Measurements from ENCODE around the gene ERVFRD-1. TPM values are rescaled to one million over a fixed set of nuclear protein-coding genes. Genes with fewer than 3 reads are reported as not detected.

ERVFRD-1 gene
- total RNA-seq (2014; rRNA removed; shearing (Covaris generic); ENCODE audit: low replicate concordance) = not detected in 2 replicates

- DNase-seq (ENCODE audit: low read depth) = no peak
- in situ Hi-C loops (cut with HindIII; ENCODE audit: low pct_unique_long_range_greater_than_20kb, low sequenced_read_pairs) = no loop called here
Measured at GRCh38 chr6:11110921-11111768, at the start of gene ERVFRD-1. TSS of gene ERVFRD-1 (minus strand) at chr6:11111725. CDS start at chr6:11105310, 6,415 bp downstream.

GRCh38 chr6:11160199-11160598 is 48.7 kb upstream of the ERVFRD-1 start:
- in situ Hi-C loops (cut with HindIII; ENCODE audit: low pct_unique_long_range_greater_than_20kb, low sequenced_read_pairs) = no loop called here
- DNase-seq (ENCODE audit: low read depth) = no peak

- DNase-seq (ENCODE audit: low read depth) = no peak
- in situ Hi-C loops (cut with HindIII; ENCODE audit: low pct_unique_long_range_greater_than_20kb, low sequenced_read_pairs) = no loop called here
Measured at GRCh38 chr6:11155589-11155988, 44.1 kb upstream of the ERVFRD-1 start.

- DNase-seq (ENCODE audit: low read depth) = no peak
- in situ Hi-C loops (cut with HindIII; ENCODE audit: low pct_unique_long_range_greater_than_20kb, low sequenced_read_pairs) = no loop called here
Measured at GRCh38 chr6:11153447-11153846, 41.9 kb upstream of the ERVFRD-1 start.

GRCh38 chr6:11152581-11152980 is 41.1 kb upstream of the ERVFRD-1 start:
- no peak for DNase-seq (ENCODE audit: low read depth)
- in situ Hi-C loops (cut with HindIII; ENCODE audit: low pct_unique_long_range_greater_than_20kb, low sequenced_read_pairs) = no loop called here

- no peak for DNase-seq (ENCODE audit: low read depth)
- in situ Hi-C loops (cut with HindIII; ENCODE audit: low pct_unique_long_range_greater_than_20kb, low sequenced_read_pairs) = no loop called here
Measured at GRCh38 chr6:11151488-11151887, 40.0 kb upstream of the ERVFRD-1 start.

- DNase-seq (ENCODE audit: low read depth) = no peak
- in situ Hi-C loops (cut with HindIII; ENCODE audit: low pct_unique_long_range_greater_than_20kb, low sequenced_read_pairs) = loop anchor here (5.0 kb wide), 1 partner anchor 348 kb away; no protein-coding TSS in a partner anchor
Measured at GRCh38 chr6:11149551-11149950, 38.0 kb upstream of the ERVFRD-1 start.

GRCh38 chr6:11146117-11146826 is 34.7 kb upstream of the ERVFRD-1 start:
- in situ Hi-C loops (cut with HindIII; ENCODE audit: low pct_unique_long_range_greater_than_20kb, low sequenced_read_pairs) = loop anchor here (5.0 kb wide), 1 partner anchor 351 kb away; no protein-coding TSS in a partner anchor
- no peak for DNase-seq (ENCODE audit: low read depth)

- DNase-seq (ENCODE audit: low read depth) = peak; percentile 77
- in situ Hi-C loops (cut with HindIII; ENCODE audit: low pct_unique_long_range_greater_than_20kb, low sequenced_read_pairs) = no loop called here
Measured at GRCh38 chr6:11144393-11144851, 32.9 kb upstream of the ERVFRD-1 start.

- peak; percentile 81 for DNase-seq (ENCODE audit: low read depth)
- in situ Hi-C loops (cut with HindIII; ENCODE audit: low pct_unique_long_range_greater_than_20kb, low sequenced_read_pairs) = no loop called here
Measured at GRCh38 chr6:11143394-11144371, 32.2 kb upstream of the ERVFRD-1 start.

GRCh38 chr6:11142296-11143027 is 30.9 kb upstream of the ERVFRD-1 start:
- in situ Hi-C loops (cut with HindIII; ENCODE audit: low pct_unique_long_range_greater_than_20kb, low sequenced_read_pairs) = no loop called here
- DNase-seq (ENCODE audit: low read depth) = no peak

- in situ Hi-C loops (cut with HindIII; ENCODE audit: low pct_unique_long_range_greater_than_20kb, low sequenced_read_pairs) = no loop called here
- no peak for DNase-seq (ENCODE audit: low read depth)
Measured at GRCh38 chr6:11141295-11141694, 29.8 kb upstream of the ERVFRD-1 start.

- DNase-seq (ENCODE audit: low read depth) = no peak
- in situ Hi-C loops (cut with HindIII; ENCODE audit: low pct_unique_long_range_greater_than_20kb, low sequenced_read_pairs) = no loop called here
Measured at GRCh38 chr6:11140056-11140455, 28.5 kb upstream of the ERVFRD-1 start.

- in situ Hi-C loops (cut with HindIII; ENCODE audit: low pct_unique_long_range_greater_than_20kb, low sequenced_read_pairs) = no loop called here
- DNase-seq (ENCODE audit: low read depth) = peak; percentile 17
Measured at GRCh38 chr6:11139051-11139960, 27.8 kb upstream of the ERVFRD-1 start.

GRCh38 chr6:11136809-11137208 is 25.3 kb upstream of the ERVFRD-1 start:
- in situ Hi-C loops (cut with HindIII; ENCODE audit: low pct_unique_long_range_greater_than_20kb, low sequenced_read_pairs) = no loop called here
- DNase-seq (ENCODE audit: low read depth) = no peak

- in situ Hi-C loops (cut with HindIII; ENCODE audit: low pct_unique_long_range_greater_than_20kb, low sequenced_read_pairs) = no loop called here
- no peak for DNase-seq (ENCODE audit: low read depth)
Measured at GRCh38 chr6:11133281-11133680, 21.8 kb upstream of the ERVFRD-1 start.
